Loucy (cell line): ENCODE results near the gene FAM3B.

Source experiments
- H2AFZ ChIP-seq: fragments of 200-600 bp; sonication (generic); 2 replicates; pipeline ENCODE4 v1.6.0; 2016; ENCODE audit warnings: antibody characterized with exemption, mild to moderate bottlenecking, low read length, moderate library complexity
- H3F3A ChIP-seq: fragments of 200-600 bp; 2 replicates; pipeline ENCODE4 v1.6.0; 2016; ENCODE audit warnings: antibody characterized with exemption, low read depth, mild to moderate bottlenecking
- H3K27me3 ChIP-seq: fragments of 200-600 bp; sonication (generic); 2 replicates; pipeline ENCODE4 v1.6.1; 2014; ENCODE audit warnings: low read length, mild to moderate bottlenecking; ENCODE audit not compliant: insufficient read depth, poor library complexity, severe bottlenecking
- H3K36me3 ChIP-seq: fragments of 200-600 bp; sonication (generic); 2 replicates; pipeline ENCODE4 v1.6.1; 2016; ENCODE audit warnings: low read length; ENCODE audit not compliant: insufficient read depth
- H3K4me1 ChIP-seq: fragments of 200-600 bp; sonication (generic); 2 replicates; pipeline ENCODE4 v1.5.1; 2014; ENCODE audit warnings: low read length, mild to moderate bottlenecking; ENCODE audit not compliant: insufficient read depth, poor library complexity, severe bottlenecking
- H3K4me2 ChIP-seq: fragments of 200-600 bp; sonication (generic); 2 replicates; pipeline ENCODE4 v1.6.0; 2014; ENCODE audit warnings: antibody characterized with exemption, low read length, low read depth, mild to moderate bottlenecking; ENCODE audit not compliant: poor library complexity, severe bottlenecking
- H3K4me3 ChIP-seq: fragments of 200-600 bp; sonication (generic); 2 replicates; pipeline ENCODE4 v1.5.1; 2014; ENCODE audit warnings: low read length, mild to moderate bottlenecking, mixed read lengths; ENCODE audit not compliant: poor library complexity, severe bottlenecking
- H3K79me2 ChIP-seq: fragments of 200-600 bp; sonication (generic); 2 replicates; pipeline ENCODE4 v1.6.1; 2014; ENCODE audit warnings: low read length; ENCODE audit not compliant: insufficient read depth
- H3K9ac ChIP-seq: fragments of 200-600 bp; sonication (generic); 2 replicates; pipeline ENCODE4 v1.6.0; 2014; ENCODE audit warnings: mild to moderate bottlenecking, low read depth, low read length, moderate library complexity; ENCODE audit not compliant: poor library complexity, severe bottlenecking
- H3K9me2 ChIP-seq: fragments of 200-600 bp; sonication (generic); replicated peaks from 2 replicates; pipeline ENCODE4 v1.6.1; 2016; ENCODE audit warnings: low read depth, low read length, mixed read lengths
- H3K9me3 ChIP-seq: fragments of 200-600 bp; sonication (generic); 2 replicates; pipeline ENCODE4 v1.6.1; 2014; ENCODE audit warnings: mild to moderate bottlenecking, antibody characterized with exemption, low read length, low read depth; ENCODE audit not compliant: insufficient read depth
- H4K20me1 ChIP-seq: fragments of 200-600 bp; sonication (generic); 2 replicates; pipeline ENCODE4 v1.6.0; 2014; ENCODE audit warnings: antibody characterized with exemption, low read length, mild to moderate bottlenecking; ENCODE audit not compliant: insufficient read depth, poor library complexity, severe bottlenecking
- CTCF ChIP-seq: fragments of 200-600 bp; sonication (generic); conservative IDR thresholded peaks from 2 replicates; pipeline ENCODE4 v1.5.1; 2014; ENCODE audit warnings: mild to moderate bottlenecking, antibody characterized with exemption, low read length
- EZH2phosphoT487 ChIP-seq: fragments of 200-600 bp; IDR thresholded peaks from 2 replicates; pipeline ENCODE4 v1.6.1; 2018; ENCODE audit warnings: antibody characterized with exemption, mild to moderate bottlenecking, moderate library complexity, borderline replicate concordance

FAM3B gene

GRCh38 chr21:41387824-41388223 is 71.2 kb downstream of the FAM3B start:
- TF ChIP-seq EZH2phosphoT487, result no peak
- TF ChIP-seq CTCF, result no peak
- Histone ChIP-seq H2AFZ (no peak overlapping the region), H3K9me3 (no peaks in the 10 kb centered on the region), H3K36me3 (peaks cover 65% of the 10 kb centered on the region; the same call in 1 of the 2 replicates), H3F3A (no peaks in the 10 kb centered on the region), H3K9ac (no peak overlapping the region), H3K9me2 (no peaks in the 10 kb centered on the region), H3K4me2 (no peak overlapping the region), H3K4me3 (no peak overlapping the region), H3K4me1 (no peaks in the 10 kb centered on the region), H4K20me1 (no peaks in the 10 kb centered on the region), H3K27me3 (no peaks in the 10 kb centered on the region), H3K79me2 (no peaks in the 10 kb centered on the region)

- Histone ChIP-seq H3F3A (no peaks in the 10 kb centered on the region), H3K4me3 (no peak overlapping the region), H4K20me1 (no peaks in the 10 kb centered on the region), H3K36me3 (peaks cover 61% of the 10 kb centered on the region; the same call in 1 of the 2 replicates), H3K27me3 (no peaks in the 10 kb centered on the region), H3K4me1 (no peaks in the 10 kb centered on the region), H3K9ac (no peak overlapping the region), H3K4me2 (no peak overlapping the region), H3K9me3 (no peaks in the 10 kb centered on the region), H3K9me2 (no peaks in the 10 kb centered on the region), H3K79me2 (no peaks in the 10 kb centered on the region), H2AFZ (no peak overlapping the region)
- TF ChIP-seq EZH2phosphoT487, result no peak
- TF ChIP-seq CTCF, result no peak
These were observed 71.7 kb downstream of the FAM3B start for GRCh38 chr21:41388259-41388658.

- H3K36me3 ChIP-seq, result peaks cover 48% of the 10 kb centered on the region; the same call in 1 of the 2 replicates
- no peaks in the 10 kb centered on the region for H3F3A ChIP-seq
- H3K27me3 ChIP-seq, result no peaks in the 10 kb centered on the region
- TF ChIP-seq CTCF (no peak), EZH2phosphoT487 (no peak)
- no peak overlapping the region for H3K4me2 ChIP-seq
- no peaks in the 10 kb centered on the region for H3K79me2 ChIP-seq
- H3K9me2 ChIP-seq, result no peaks in the 10 kb centered on the region
- no peaks in the 10 kb centered on the region for H3K4me1 ChIP-seq
- H2AFZ ChIP-seq, result no peak overlapping the region
- H4K20me1 ChIP-seq, result no peaks in the 10 kb centered on the region
- no peak overlapping the region for H3K4me3 ChIP-seq
- H3K9ac ChIP-seq, result no peak overlapping the region
- no peaks in the 10 kb centered on the region for H3K9me3 ChIP-seq
These were observed 73.5 kb downstream of the FAM3B start for GRCh38 chr21:41390043-41390639.
